Stomach (tissue), 9 donors: ENCODE results near the gene GPD2. TPM values are rescaled to one million over a fixed set of nuclear protein-coding genes. Genes with fewer than 3 reads are reported as not detected.

Experiments
- DNase-seq, 2 donors: peaks; one replicate each; pipeline versions ENCODE4 v3.0.0 to v3.0.0-alpha.2; 2013 to 2019
- H3K27ac ChIP-seq, 5 donors: fragments of 200-600 bp in 4 of 5; sonication (generic) in 4 of 5; one replicate each; pipeline ENCODE4 v1.5.1; 2013 to 2019; ENCODE audit warnings: mild to moderate bottlenecking in 1 of 5, moderate library complexity in 1 of 5
- H3K27me3 ChIP-seq, 3 donors: fragments of 200-600 bp; sonication (generic); one replicate each; pipeline ENCODE4 v1.5.1; 2017 to 2019; ENCODE audit warnings: mixed run types in 1 of 3
- H3K36me3 ChIP-seq, 4 donors: fragments of 200-600 bp; sonication (generic); 1 replicate in 3 of 4; 2 replicates in 1 of 4; pipeline ENCODE4 v1.5.1; 2016 to 2019
- H3K4me1 ChIP-seq, 4 donors: fragments of 200-600 bp; sonication (generic); one replicate each; pipeline ENCODE4 v1.5.1; 2016 to 2019
- H3K4me3 ChIP-seq, 4 donors: fragments of 200-600 bp; sonication (generic) in 3 of 4; one replicate each; pipeline ENCODE4 v1.5.1; 2016 to 2019; ENCODE audit warnings: mild to moderate bottlenecking in 1 of 4
- H3K9me3 ChIP-seq, 4 donors: fragments of 200-600 bp; sonication (generic); one replicate each; pipeline ENCODE4 v1.5.1; 2016 to 2019
- CTCF ChIP-seq, 7 experiments: fragments of 450-650 bp in 4 of 7; fragments of 200-600 bp in 3 of 7; sonication (generic) in 3 of 7; IDR thresholded peaks; one replicate each; pipeline ENCODE4 v1.5.1; 2016 to 2019; ENCODE audit warnings: antibody characterized with exemption in 7 of 7, control low read depth in 2 of 7, mild to moderate bottlenecking in 1 of 7
- EP300 ChIP-seq: sonication (generic); formaldehyde crosslinking; IDR thresholded peaks from one replicate; pipeline ENCODE4 v1.6.1; 2017; ENCODE audit warnings: antibody characterized with exemption
- POLR2A ChIP-seq, 4 donors: fragments of 450-650 bp; IDR thresholded peaks; one replicate each; pipeline ENCODE4 v1.6.1; 2016; ENCODE audit warnings: antibody characterized with exemption in 4 of 4, control low read depth in 2 of 4, mild to moderate bottlenecking in 1 of 4, moderate library complexity in 1 of 4
- POLR2AphosphoS5 ChIP-seq, 3 donors: sonication (generic); formaldehyde crosslinking; IDR thresholded peaks; one replicate each; pipeline ENCODE4 v1.6.1; 2016; ENCODE audit warnings: antibody characterized with exemption in 3 of 3
- WGBS, 5 donors: extraction: QIAGEN DNeasy Blood & Tissue Kit in 3 of 5; methylation state at CpG; one replicate each; pipeline versions ENCODE4 v1.1.5 to v1.1.7; 2013 to 2018; 5-methylcytosine and 5-hydroxymethylcytosine counted together
- intact Hi-C: fragments of 100-400 bp; cut with DNase I; formaldehyde crosslinking; loops from one replicate; pipeline ENCODE4 v1.15.1; 2023; ENCODE audit warnings: low total_unique reads
- polyA plus RNA-seq, 3 donors: library from polyadenylated mRNA; stranded (reverse); fragments of 200-250 nt; gene quantifications; one replicate each; pipeline ENCODE4 v1.2.3, GENCODE V29; 2013
- total RNA-seq, 5 donors: library from RNA; depleted of rRNA; stranded (reverse); fragments of >200 nt; gene quantifications; one replicate each; pipeline versions ENCODE4 v1.1.0 to v1.2.3, GENCODE V29; 2014 to 2016
- donor health status: healthy with polysubstance abuse.
- donor health status: Bipolar disorder and iron deficiency.
- donor health status: healthy.

Gene GPD2
- total and polyA plus RNA-seq, 8 donors, result 6.2 to 254 (median 11.5) TPM

- TF ChIP-seq EP300 (no peak), POLR2AphosphoS5 (IDR thresholded peaks at IDR 0.05) (no peak), POLR2A (IDR thresholded peaks at IDR 0.05) (no peak), CTCF (IDR thresholded peaks at IDR 0.05) (no peak)
- WGBS, 5 donors, result 83 to 93% (median 90%) methylated on average over 1 of the region's 1 CpG
Measured at GRCh38 chr2:156626931-156627330, 190.8 kb downstream of the GPD2 start.

GRCh38 chr2:156630579-156631337, 194.6 kb downstream of the GPD2 start:
- Histone ChIP-seq H3K36me3 (no peaks in the 10 kb centered on the region), H3K27me3 (no peaks in the 10 kb centered on the region), H3K9me3 (no peaks in the 10 kb centered on the region), H3K4me3 (no peak overlapping the region), H3K4me1 (no peaks in the 10 kb centered on the region), H3K27ac (no peak overlapping the region)
- WGBS, 5 donors, result 63 to 71% (median 64%) methylated on average over 1 of the region's 1 CpG
- no peak for DNase-seq
- intact Hi-C loops, result no loop called here
- TF ChIP-seq CTCF (IDR thresholded peaks at IDR 0.05), result no peak

More at GRCh38 chr2:156626931-156627330, 190.8 kb downstream of the GPD2 start:
- DNase-seq, result no peak
- intact Hi-C loops, result no loop called here
- H3K36me3 ChIP-seq, result no peaks in the 10 kb centered on the region
- H3K9me3 ChIP-seq, result peaks cover 0 to 12% (median 5%) of the 10 kb centered on the region in 4 donors
- H3K4me1 ChIP-seq, result no peaks in the 10 kb centered on the region
- H3K27me3 ChIP-seq, result no peaks in the 10 kb centered on the region
- no peak overlapping the region for H3K27ac ChIP-seq
- no peak overlapping the region for H3K4me3 ChIP-seq

GRCh38 chr2:156635646-156636045, 199.5 kb downstream of the GPD2 start:
- Histone ChIP-seq H3K9me3 (peaks cover 0 to 6% (median 2%) of the 10 kb centered on the region in 4 donors), H3K4me3 (no peak overlapping the region), H3K27me3 (no peaks in the 10 kb centered on the region), H3K36me3 (no peaks in the 10 kb centered on the region), H3K4me1 (no peaks in the 10 kb centered on the region), H3K27ac (no peak overlapping the region)
- DNase-seq, result no peak
- 84 to 94% (median 88%) methylated on average over 3 of the region's 3 CpGs for WGBS, 5 donors
- intact Hi-C loops, result no loop called here
- no peak for TF ChIP-seq POLR2A (IDR thresholded peaks at IDR 0.05)
- no peak for TF ChIP-seq CTCF (IDR thresholded peaks at IDR 0.05)

Other genes with a start within 250 kb of the GPD2 start
- gene NR4A2, start 103.7 kb upstream of the GPD2 start, total RNA-seq, result 10 to 100 TPM in 2 of 5 donors, 1 to 10 TPM in 1, not detected in 2; 7.7 to 17.4 (median 13.8) TPM
- 10 to 100 TPM in 1 of 3 donors, 1 to 10 TPM in 2; 4.7 to 20.7 (median 4.7) TPM for gene NR4A2, start 103.7 kb upstream of the GPD2 start, polyA plus RNA-seq